NCI-H1436 (cell line): ENCODE results near the gene DISC1.
A peak's percentile ranks its signal among the peaks of the same experiment; 100 is the strongest.
"Not testable (repeated sequence)": the region's sequence is repeated elsewhere in the genome, so short reads cannot be mapped to it uniquely, and the experiment has no call there.

Source experiments
- DNase-seq: peaks from one replicate; lab custom pipeline; 2025; lab: John Stamatoyannopoulos, UW

The DISC1 gene

GRCh38 chr1:231962636-231963035, 336.0 kb downstream of the DISC1 start:
- DNase-seq = no peak

- no peak for DNase-seq
These were observed 337.7 kb downstream of the DISC1 start for GRCh38 chr1:231964241-231964640.

- DNase-seq = no peak
These were observed 338.4 kb downstream of the DISC1 start for GRCh38 chr1:231964961-231965360.

- no peak for DNase-seq
These were observed 339.0 kb downstream of the DISC1 start for GRCh38 chr1:231965615-231966014.

- DNase-seq = no peak
These were observed 340.4 kb downstream of the DISC1 start for GRCh38 chr1:231966983-231967382.

GRCh38 chr1:231969076-231969475, 342.5 kb downstream of the DISC1 start:
- DNase-seq = peak; percentile 63

- not testable (repeated sequence) for DNase-seq
These were observed 343.2 kb downstream of the DISC1 start for GRCh38 chr1:231969761-231970160.

- no peak for DNase-seq
These were observed 344.1 kb downstream of the DISC1 start for GRCh38 chr1:231970684-231971083.

- DNase-seq = no peak
These were observed 345.0 kb downstream of the DISC1 start for GRCh38 chr1:231971397-231972110.

GRCh38 chr1:231972111-231972445, 345.5 kb downstream of the DISC1 start:
- peak; percentile 74 for DNase-seq

- no peak for DNase-seq
These were observed 347.2 kb downstream of the DISC1 start for GRCh38 chr1:231973830-231974229.

- DNase-seq = no peak
These were observed 349.6 kb downstream of the DISC1 start for GRCh38 chr1:231976231-231976630.

GRCh38 chr1:231981675-231982074, 355.1 kb downstream of the DISC1 start:
- DNase-seq = no peak

GRCh38 chr1:231982871-231983587, 356.4 kb downstream of the DISC1 start:
- DNase-seq = no peak

- no peak for DNase-seq
These were observed 357.1 kb downstream of the DISC1 start for GRCh38 chr1:231983588-231984193.

GRCh38 chr1:231985296-231986023, 358.9 kb downstream of the DISC1 start:
- DNase-seq = no peak

GRCh38 chr1:231986631-231987336, 360.2 kb downstream of the DISC1 start:
- DNase-seq = no peak

GRCh38 chr1:231990388-231990787, 363.8 kb downstream of the DISC1 start:
- no peak for DNase-seq

- DNase-seq = no peak
These were observed 364.6 kb downstream of the DISC1 start for GRCh38 chr1:231991231-231991630.

- DNase-seq = no peak
These were observed 367.4 kb downstream of the DISC1 start for GRCh38 chr1:231993968-231994455.

GRCh38 chr1:231998791-231999190, 372.2 kb downstream of the DISC1 start:
- DNase-seq = no peak

- DNase-seq = no peak
These were observed 378.7 kb downstream of the DISC1 start for GRCh38 chr1:232005300-232005699.
